ENCODE results near the gene MVB12B.

DNA sequence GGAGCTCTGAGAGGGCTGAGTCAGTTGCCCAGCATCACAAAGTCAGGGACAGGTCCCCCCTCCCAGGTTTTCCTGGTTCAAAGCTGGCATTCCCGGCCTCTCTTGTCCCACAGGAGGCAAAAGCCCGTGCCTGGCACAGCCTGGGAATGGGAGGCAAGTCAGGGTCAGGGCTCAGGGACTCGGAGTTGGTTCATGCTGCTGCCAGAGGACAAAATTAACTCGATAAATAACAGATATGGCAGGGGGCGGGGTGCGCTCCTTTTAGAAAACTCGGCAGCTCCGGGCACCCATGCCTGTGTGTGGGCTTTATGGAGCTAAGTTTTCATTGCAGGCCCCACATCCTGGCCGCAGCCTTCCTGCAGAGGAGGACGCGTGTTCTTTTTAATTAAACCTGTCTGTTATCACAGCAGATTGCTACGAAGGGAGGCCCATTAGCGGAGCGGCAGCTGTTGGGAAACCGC is 224.3 kb downstream of the MVB12B start:
- TF ChIP-seq, protein P1, sequence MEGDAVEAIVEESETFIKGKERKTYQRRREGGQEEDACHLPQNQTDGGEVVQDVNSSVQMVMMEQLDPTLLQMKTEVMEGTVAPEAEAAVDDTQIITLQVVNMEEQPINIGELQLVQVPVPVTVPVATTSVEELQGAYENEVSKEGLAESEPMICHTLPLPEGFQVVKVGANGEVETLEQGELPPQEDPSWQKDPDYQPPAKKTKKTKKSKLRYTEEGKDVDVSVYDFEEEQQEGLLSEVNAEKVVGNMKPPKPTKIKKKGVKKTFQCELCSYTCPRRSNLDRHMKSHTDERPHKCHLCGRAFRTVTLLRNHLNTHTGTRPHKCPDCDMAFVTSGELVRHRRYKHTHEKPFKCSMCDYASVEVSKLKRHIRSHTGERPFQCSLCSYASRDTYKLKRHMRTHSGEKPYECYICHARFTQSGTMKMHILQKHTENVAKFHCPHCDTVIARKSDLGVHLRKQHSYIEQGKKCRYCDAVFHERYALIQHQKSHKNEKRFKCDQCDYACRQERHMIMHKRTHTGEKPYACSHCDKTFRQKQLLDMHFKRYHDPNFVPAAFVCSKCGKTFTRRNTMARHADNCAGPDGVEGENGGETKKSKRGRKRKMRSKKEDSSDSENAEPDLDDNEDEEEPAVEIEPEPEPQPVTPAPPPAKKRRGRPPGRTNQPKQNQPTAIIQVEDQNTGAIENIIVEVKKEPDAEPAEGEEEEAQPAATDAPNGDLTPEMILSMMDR (IDR thresholded peaks at IDR 0.05; ENCODE audit: low read depth, low read length), result no peak
- TF ChIP-seq EZH2phosphoT487 (IDR thresholded peaks at IDR 0.05; ENCODE audit: low read depth), result no peak

All from OCI-LY3 (cell line).